Measurements from ENCODE around the gene RNF26.
"Not testable (repeated sequence)": the region's sequence is repeated elsewhere in the genome, so short reads cannot be mapped to it uniquely, and the experiment has no call there.

RNF26 gene

GRCh38 chr11:119382101-119382500 lies 47.8 kb downstream of the RNF26 start:
- peak overlapping the region; percentile 51 for H3K4me3 ChIP-seq (ENCODE audit: control insufficient read depth, low read depth, low read length)
- TF ChIP-seq CTCF (IDR thresholded peaks at IDR 0.05; ENCODE audit: control insufficient read depth, insufficient read depth, low read depth, low read length, missing control alignments), result no peak
- no peak for DNase-seq (ENCODE audit: low read depth)

- not testable (repeated sequence) for H3K4me3 ChIP-seq (ENCODE audit: control insufficient read depth, low read depth, low read length); DNase-seq (ENCODE audit: low read depth)
These were observed 48.2 kb downstream of the RNF26 start for GRCh38 chr11:119382513-119382912.

GRCh38 chr11:119384332-119384731 lies 50.0 kb downstream of the RNF26 start:
- DNase-seq (ENCODE audit: low read depth), result no peak
- no peak overlapping the region for H3K4me3 ChIP-seq (ENCODE audit: control insufficient read depth, low read depth, low read length)
- no peak for TF ChIP-seq CTCF (IDR thresholded peaks at IDR 0.05; ENCODE audit: control insufficient read depth, insufficient read depth, low read depth, low read length, missing control alignments)

Data from AG09309 (cell line).